Mesendoderm (in vitro differentiated cells): Measurements from ENCODE around the gene RBM44. TPM values are rescaled to one million over a fixed set of nuclear protein-coding genes. Genes with fewer than 3 reads are reported as not detected.
"Not testable (repeated sequence)": the region's sequence is repeated elsewhere in the genome, so short reads cannot be mapped to it uniquely, and the experiment has no call there.

Experiments
- DNase-seq: peaks from one replicate; pipeline ENCODE4 v3.0.0; 2013
- H2AK5ac ChIP-seq: 2 replicates; pipeline ENCODE4 v1.6.1; 2013; ENCODE audit warnings: low read length, inconsistent platforms
- H2BK120ac ChIP-seq: 2 replicates; pipeline ENCODE4 v1.6.1; 2013; ENCODE audit warnings: low read depth, mild to moderate bottlenecking, low read length, moderate library complexity, mixed read lengths
- H2BK15ac ChIP-seq: replicated peaks from 2 replicates; pipeline ENCODE4 v1.6.1; 2013; ENCODE audit warnings: low read depth, mild to moderate bottlenecking, moderate library complexity
- H2BK5ac ChIP-seq: 2 replicates; pipeline ENCODE4 v1.6.1; 2013; ENCODE audit warnings: low read length, inconsistent platforms
- H3K18ac ChIP-seq: 2 replicates; pipeline ENCODE4 v1.6.1; 2013; ENCODE audit warnings: mild to moderate bottlenecking, low read length, mixed read lengths
- H3K23ac ChIP-seq: one replicate; pipeline ENCODE4 v1.6.1; 2013; ENCODE audit warnings: low read length
- H3K27ac ChIP-seq: 2 replicates; pipeline ENCODE4 v1.5.1; 2013; ENCODE audit warnings: low read depth, mild to moderate bottlenecking, inconsistent platforms, low read length, moderate library complexity
- H3K27me3 ChIP-seq: 2 replicates; pipeline ENCODE4 v1.6.1; 2013; ENCODE audit warnings: low read length, control low read depth, mild to moderate bottlenecking, inconsistent platforms; ENCODE audit not compliant: insufficient read depth, poor library complexity
- H3K36me3 ChIP-seq: 2 replicates; pipeline ENCODE4 v1.6.1; 2013; ENCODE audit warnings: low read length, inconsistent platforms; ENCODE audit not compliant: control insufficient read depth, insufficient read depth
- H3K4ac ChIP-seq: one replicate; pipeline ENCODE4 v1.6.1; 2013; ENCODE audit warnings: low read depth, mild to moderate bottlenecking, low read length, moderate library complexity
- H3K4me1 ChIP-seq: 2 replicates; pipeline ENCODE4 v1.6.1; 2013; ENCODE audit warnings: low read depth, low read length, inconsistent platforms; ENCODE audit not compliant: control insufficient read depth
- H3K4me2 ChIP-seq: 2 replicates; pipeline ENCODE4 v1.6.1; 2013; ENCODE audit warnings: low read length
- H3K4me3 ChIP-seq: 2 replicates; pipeline ENCODE4 v1.5.1; 2013; ENCODE audit warnings: mild to moderate bottlenecking, low read length
- H3K56ac ChIP-seq: one replicate; pipeline ENCODE4 v1.6.1; 2013; ENCODE audit warnings: low read length
- H3K79me1 ChIP-seq: 2 replicates; pipeline ENCODE4 v1.6.1; 2013; ENCODE audit warnings: low read length, inconsistent platforms
- H3K79me2 ChIP-seq: 2 replicates; pipeline ENCODE4 v1.6.1; 2013; ENCODE audit warnings: mild to moderate bottlenecking, low read length; ENCODE audit not compliant: control insufficient read depth, insufficient read depth
- H3K9ac ChIP-seq: 2 replicates; pipeline ENCODE4 v1.6.1; 2013; ENCODE audit warnings: low read length, inconsistent platforms
- H4K5ac ChIP-seq: one replicate; pipeline ENCODE4 v1.6.1; 2013; ENCODE audit warnings: low read length
- H4K8ac ChIP-seq: one replicate; pipeline ENCODE4 v1.6.1; 2013; ENCODE audit warnings: low read depth, mild to moderate bottlenecking, control low read depth, low read length, moderate library complexity
- WGBS: extraction: QIAGEN DNeasy Blood & Tissue Kit; methylation state at CpG from one replicate; pipeline ENCODE4 v1.1.7; 2013; ENCODE audit warnings: low lambda C conversion rate, missing lambda C conversion rate; ENCODE audit not compliant: insufficient coverage; ENCODE audit errors: extremely low coverage; 5-methylcytosine and 5-hydroxymethylcytosine counted together
- polyA plus RNA-seq, 2 experiments: library from polyadenylated mRNA; stranded (reverse); fragments of 200-250 nt; gene quantifications; one replicate each; pipeline ENCODE4 v1.2.3, GENCODE V29; 2013

RBM44 gene, protein sequence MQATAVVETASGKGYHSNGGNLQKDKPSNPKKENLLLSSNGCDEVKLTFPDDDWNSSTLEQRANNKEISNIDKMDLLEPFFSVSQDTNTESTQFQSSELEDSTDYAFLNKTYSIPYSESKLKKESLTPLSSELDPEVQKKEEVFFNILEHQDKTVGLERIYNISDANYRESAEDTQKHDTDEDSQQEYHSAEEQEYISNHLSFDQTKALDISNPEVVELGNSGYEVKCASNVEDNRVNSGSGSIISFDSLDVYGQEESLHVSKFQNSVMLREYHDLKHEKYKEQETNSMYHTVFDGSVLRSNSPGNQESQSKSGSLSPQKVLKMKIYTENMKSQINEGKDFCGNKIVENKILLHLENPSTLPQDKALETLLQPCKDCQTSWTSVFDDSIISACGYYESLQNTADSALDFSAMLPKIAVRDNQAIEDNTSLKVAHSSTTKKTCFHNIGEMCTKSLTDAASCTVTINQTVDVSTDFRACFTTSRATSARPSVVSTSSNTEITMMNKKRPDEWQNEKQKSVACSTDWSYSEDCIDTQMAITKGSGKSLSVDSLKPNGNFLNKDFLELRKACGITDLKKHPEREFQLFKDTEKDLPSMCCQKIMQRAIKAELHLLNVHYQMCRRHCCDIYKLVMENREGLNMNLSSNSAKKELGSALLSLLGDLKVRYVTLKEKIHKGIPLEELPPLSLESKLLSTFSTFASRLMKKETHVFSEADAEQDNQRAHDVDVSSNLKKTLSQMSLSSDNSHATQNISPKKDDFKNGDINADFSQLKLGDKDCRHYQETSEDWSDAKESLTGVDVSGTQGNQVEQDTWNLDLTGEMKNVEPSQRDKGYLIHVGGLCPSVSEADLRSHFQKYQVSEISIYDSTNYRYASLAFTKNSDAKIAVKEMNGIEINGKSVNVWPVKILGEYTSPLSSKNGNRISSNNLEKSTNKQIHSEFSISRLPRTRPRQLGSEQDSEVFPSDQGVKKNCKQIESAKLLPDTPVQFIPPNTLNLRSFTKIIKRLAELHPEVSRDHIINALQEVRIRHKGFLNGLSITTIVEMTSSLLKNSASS
- polyA plus RNA-seq (2013, experiment 1 of 2): 0.11 TPM
- polyA plus RNA-seq (2013, experiment 2 of 2): 0.11 TPM

DNA sequence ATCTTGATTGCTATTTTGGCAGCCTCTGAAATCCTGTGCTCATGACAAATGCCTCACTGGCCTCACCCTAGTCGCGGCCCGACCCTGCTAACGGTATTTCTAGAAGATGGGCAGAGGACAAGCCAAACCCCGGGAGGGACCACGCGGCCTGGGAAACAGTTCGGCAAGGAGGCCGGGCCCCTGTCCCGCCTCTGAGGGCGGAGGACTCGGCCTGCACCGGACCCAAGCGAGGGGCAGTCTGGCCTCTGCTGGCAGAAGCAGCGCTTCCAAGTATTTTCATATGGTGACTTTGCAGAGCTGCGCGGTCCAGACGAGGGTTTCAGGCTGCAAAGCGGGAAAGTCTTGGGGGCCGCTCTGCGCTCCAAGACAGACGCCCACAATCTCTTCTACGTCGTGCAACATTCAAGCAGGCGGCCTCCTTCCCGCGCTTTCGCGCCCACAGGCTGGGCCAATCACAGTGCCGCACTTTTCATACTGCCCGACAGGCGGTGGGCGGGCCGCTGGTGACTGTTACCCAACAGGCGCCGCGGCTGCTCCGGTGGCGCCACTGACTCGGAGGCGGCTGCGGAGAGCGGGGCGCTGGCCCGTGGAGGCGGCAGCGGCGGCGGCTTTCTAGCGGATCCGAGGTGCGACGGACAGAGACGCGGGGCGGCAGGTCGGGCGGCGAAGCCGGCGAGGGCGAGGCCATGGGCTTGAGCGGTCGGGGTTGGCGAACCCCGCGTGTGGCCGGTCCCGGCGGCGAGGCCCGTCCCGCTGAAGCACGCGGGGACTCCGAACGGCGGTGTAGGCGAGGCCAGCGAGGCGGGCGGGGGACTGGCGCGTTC lies at the start of gene RBM44:
RBM44 (plus strand) TSS at position 544 of the 824 bp plus-strand sequence. CDS start 14,831 bp downstream, outside the sequence.
- Histone ChIP-seq H3K9ac (no peak within 1 kb of the TSS), H4K8ac (no peak within 1 kb of the TSS), H2BK5ac (no peak within 1 kb of the TSS), H3K79me1 (no peaks in the 10 kb centered on the region), H3K4ac (no peak within 1 kb of the TSS), H3K4me3 (no peak within 1 kb of the TSS), H3K36me3 (no peaks in the 10 kb centered on the region), H3K23ac (no peak within 1 kb of the TSS), H2BK15ac (no peak within 1 kb of the TSS), H3K18ac (no peak within 1 kb of the TSS), H3K27me3 (no peaks in the 10 kb centered on the region), H3K27ac (no peak within 1 kb of the TSS), H3K4me1 (no peaks in the 10 kb centered on the region), H2AK5ac (no peak within 1 kb of the TSS), H3K4me2 (no peak within 1 kb of the TSS), H3K56ac (no peak within 1 kb of the TSS), H4K5ac (no peak within 1 kb of the TSS), H2BK120ac (no peak within 1 kb of the TSS), H3K79me2 (no peaks in the 10 kb centered on the region)
- no CpG with 5 or more reads among the region's 84 CpGs for WGBS
- DNase-seq: no peak

DNA sequence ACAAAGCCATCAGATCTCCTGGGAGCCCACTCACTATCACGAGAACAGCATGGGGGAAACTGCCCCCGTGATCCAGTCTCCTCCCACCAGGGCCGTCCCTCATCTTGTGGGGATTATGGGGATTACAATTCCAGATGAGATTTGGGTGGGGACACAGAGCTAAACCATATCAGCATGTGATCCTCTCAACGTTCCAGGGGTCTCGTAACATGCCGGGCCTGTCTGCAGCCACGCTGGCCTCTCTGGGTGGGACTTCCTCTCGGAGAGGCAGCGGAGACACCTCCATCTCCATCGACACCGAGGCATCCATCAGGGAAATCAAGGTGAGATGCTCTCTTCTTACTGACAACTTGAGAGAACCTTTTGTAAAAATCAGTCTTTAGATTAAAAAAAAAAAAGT lies 49.6 kb upstream of the RBM44 start:
- Histone ChIP-seq H2BK120ac (no peak overlapping the region), H3K4me3 (no peak overlapping the region), H4K8ac (no peak overlapping the region), H2BK5ac (no peak overlapping the region), H3K27me3 (no peaks in the 10 kb centered on the region), H3K79me1 (peaks cover 16% of the 10 kb centered on the region), H2BK15ac (no peak overlapping the region), H3K36me3 (peaks cover 1% of the 10 kb centered on the region), H2AK5ac (no peak overlapping the region), H3K9ac (no peak overlapping the region), H3K23ac (no peak overlapping the region), H3K79me2 (no peaks in the 10 kb centered on the region), H3K4ac (no peak overlapping the region), H3K4me2 (no peak overlapping the region), H4K5ac (no peak overlapping the region), H3K27ac (no peak overlapping the region), H3K56ac (no peak overlapping the region), H3K18ac (no peak overlapping the region), H3K4me1 (no peaks in the 10 kb centered on the region)
- WGBS: no CpG with 5 or more reads among the region's 11 CpGs
- no peak for DNase-seq

GRCh38 chr2:237749961-237750360 lies 48.6 kb upstream of the RBM44 start:
- Histone ChIP-seq H3K18ac (no peak overlapping the region), H3K79me2 (no peaks in the 10 kb centered on the region), H3K4me2 (no peak overlapping the region), H2AK5ac (no peak overlapping the region), H3K27me3 (no peaks in the 10 kb centered on the region), H4K8ac (no peak overlapping the region), H3K4me1 (no peaks in the 10 kb centered on the region), H3K4me3 (no peak overlapping the region), H3K36me3 (peaks cover 1% of the 10 kb centered on the region), H2BK15ac (no peak overlapping the region), H3K56ac (no peak overlapping the region), H3K9ac (no peak overlapping the region), H3K4ac (no peak overlapping the region), H2BK120ac (no peak overlapping the region), H3K23ac (no peak overlapping the region), H4K5ac (no peak overlapping the region), H3K79me1 (peaks cover 10% of the 10 kb centered on the region), H2BK5ac (no peak overlapping the region), H3K27ac (no peak overlapping the region)
- DNase-seq: no peak
- no CpG with 5 or more reads among the region's 2 CpGs for WGBS

- H3K79me2 ChIP-seq, H3K4me1 ChIP-seq, H3K18ac ChIP-seq, DNase-seq, H3K56ac ChIP-seq, H3K9ac ChIP-seq, H2AK5ac ChIP-seq, H3K4me3 ChIP-seq, H2BK5ac ChIP-seq, H3K27ac ChIP-seq, H3K36me3 ChIP-seq, H4K5ac ChIP-seq, H3K23ac ChIP-seq, H2BK15ac ChIP-seq, H3K4me2 ChIP-seq, H2BK120ac ChIP-seq, H4K8ac ChIP-seq, H3K4ac ChIP-seq, H3K27me3 ChIP-seq: not testable (repeated sequence)
- WGBS: no CpG with 5 or more reads among the region's 15 CpGs
- peaks cover 10% of the 10 kb centered on the region for H3K79me1 ChIP-seq
Observed at GRCh38 chr2:237750441-237750840, 48.1 kb upstream of the RBM44 start.

DNA sequence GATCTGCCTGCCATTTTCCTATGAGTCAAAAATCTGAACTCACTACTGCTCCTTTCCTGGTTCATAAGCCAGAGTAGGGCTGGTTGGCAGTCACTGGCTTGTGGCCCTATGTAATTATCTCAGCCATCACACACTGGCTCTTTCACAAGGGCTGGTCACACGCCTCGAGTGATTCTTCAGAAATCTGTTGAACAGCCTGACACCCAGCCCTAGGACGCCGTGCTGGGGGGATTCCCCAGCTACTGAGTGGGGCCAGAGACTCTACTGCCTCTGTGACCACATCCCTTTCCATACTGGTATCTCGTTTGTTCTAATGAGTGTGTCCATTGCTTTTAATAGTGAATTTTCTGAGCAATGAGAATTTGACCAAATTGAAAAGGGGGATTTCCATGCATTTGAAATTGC lies 45.8 kb upstream of the RBM44 start:
- peaks cover 1% of the 10 kb centered on the region for H3K36me3 ChIP-seq
- no peak overlapping the region for H2AK5ac ChIP-seq
- no peak overlapping the region for H4K8ac ChIP-seq

More for the DNA sequence above, 45.8 kb upstream of the RBM44 start:
- Histone ChIP-seq H3K4ac (no peak overlapping the region), H3K4me2 (no peak overlapping the region), H3K27me3 (no peaks in the 10 kb centered on the region), H3K4me1 (no peaks in the 10 kb centered on the region), H3K23ac (no peak overlapping the region), H4K5ac (no peak overlapping the region), H3K18ac (no peak overlapping the region), H2BK5ac (no peak overlapping the region), H3K9ac (no peak overlapping the region), H2BK15ac (no peak overlapping the region), H2BK120ac (no peak overlapping the region), H3K79me1 (no peaks in the 10 kb centered on the region), H3K79me2 (no peaks in the 10 kb centered on the region), H3K27ac (no peak overlapping the region), H3K56ac (no peak overlapping the region), H3K4me3 (no peak overlapping the region)
- no peak for DNase-seq
- no CpG with 5 or more reads among the region's 5 CpGs for WGBS
